Activated gamma-delta T cell (primary cell): Measurements from ENCODE around the gene NEAT1.

ENCODE experiments used
- DNase-seq: peaks from one replicate; lab custom pipeline; 2025; lab: John Stamatoyannopoulos, UW

NEAT1 gene

DNA sequence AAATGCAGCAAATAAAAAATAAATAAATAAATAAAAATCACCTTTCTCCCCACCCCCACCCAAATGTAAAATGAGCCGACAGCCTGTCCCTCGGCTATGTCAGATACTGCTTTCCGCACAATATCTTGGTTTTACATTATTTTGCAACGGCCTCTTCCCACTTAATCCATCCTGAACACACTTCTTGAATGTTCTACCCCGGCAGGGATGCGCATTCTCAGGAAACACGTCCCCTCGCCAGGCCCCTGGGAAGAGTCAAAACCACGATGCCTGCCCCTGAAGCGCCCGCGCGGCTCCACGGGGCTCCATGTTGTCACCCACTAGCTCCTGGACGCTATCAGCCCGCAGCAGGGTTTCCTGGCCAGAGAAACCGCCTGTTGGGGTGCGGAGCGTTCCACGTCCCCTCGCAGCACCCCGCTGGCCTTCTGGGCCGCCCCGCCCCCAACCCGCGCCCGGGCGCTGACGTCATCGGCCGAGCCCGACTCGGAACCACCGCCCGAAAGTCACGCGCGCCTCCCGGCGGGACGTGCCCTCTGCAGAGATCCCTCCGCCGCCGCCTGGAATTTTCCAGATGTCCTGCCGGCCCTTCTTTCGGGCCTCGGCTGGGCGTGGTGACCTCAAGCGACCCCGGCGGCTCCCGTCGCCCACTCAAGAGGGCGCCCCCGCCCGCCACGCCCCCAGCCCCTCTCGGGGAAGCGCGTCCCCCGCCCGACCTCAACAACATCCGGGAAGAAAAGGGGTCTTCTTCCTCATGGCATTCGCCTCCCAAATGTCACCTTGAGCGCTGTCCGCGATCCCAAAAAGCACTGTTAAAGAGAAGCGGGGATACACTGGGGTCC lies 585 bp upstream of the NEAT1 start:
- peak; percentile 90 for DNase-seq

DNA sequence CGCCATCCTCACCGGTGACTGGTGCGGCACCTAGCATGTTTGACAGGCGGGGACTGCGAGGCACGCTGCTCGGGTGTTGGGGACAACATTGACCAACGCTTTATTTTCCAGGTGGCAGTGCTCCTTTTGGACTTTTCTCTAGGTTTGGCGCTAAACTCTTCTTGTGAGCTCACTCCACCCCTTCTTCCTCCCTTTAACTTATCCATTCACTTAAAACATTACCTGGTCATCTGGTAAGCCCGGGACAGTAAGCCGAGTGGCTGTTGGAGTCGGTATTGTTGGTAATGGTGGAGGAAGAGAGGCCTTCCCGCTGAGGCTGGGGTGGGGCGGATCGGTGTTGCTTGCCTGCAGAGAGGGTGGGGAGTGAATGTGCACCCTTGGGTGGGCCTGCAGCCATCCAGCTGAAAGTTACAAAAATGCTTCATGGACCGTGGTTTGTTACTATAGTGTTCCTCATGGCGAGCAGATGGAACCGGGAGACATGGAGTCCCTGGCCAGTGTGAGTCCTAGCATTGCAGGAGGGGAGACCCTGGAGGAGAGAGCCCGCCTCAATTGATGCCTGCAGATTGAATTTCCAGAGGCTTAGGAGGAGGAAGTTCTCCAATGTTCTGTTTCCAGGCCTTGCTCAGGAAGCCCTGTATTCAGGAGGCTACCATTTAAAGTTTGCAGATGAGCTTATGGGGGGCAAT lies 1.1 kb downstream of the NEAT1 start:
- DNase-seq, result no peak

DNA sequence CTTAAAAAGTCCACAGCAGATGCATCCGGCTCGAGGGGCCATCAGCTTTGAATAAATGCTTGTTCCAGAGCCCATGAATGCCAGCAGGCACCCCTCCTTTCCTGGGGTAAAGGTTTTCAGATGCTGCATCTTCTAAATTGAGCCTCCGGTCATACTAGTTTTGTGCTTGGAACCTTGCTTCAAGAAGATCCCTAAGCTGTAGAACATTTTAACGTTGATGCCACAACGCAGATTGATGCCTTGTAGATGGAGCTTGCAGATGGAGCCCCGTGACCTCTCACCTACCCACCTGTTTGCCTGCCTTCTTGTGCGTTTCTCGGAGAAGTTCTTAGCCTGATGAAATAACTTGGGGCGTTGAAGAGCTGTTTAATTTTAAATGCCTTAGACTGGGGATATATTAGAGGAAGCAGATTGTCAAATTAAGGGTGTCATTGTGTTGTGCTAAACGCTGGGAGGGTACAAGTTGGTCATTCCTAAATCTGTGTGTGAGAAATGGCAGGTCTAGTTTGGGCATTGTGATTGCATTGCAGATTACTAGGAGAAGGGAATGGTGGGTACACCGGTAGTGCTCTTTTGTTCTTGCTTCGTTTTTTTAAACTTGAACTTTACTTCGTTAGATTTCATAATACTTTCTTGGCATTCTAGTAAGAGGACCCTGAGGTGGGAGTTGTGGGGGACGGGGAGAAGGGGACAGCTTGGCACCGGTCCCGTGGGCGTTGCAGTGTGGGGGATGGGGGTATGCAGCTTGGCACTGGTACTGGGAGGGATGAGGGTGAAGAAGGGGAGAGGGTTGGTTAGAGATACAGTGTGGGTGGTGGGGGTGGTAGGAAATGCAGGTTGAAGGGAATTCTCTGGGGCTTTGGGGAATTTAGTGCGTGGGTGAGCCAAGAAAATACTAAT lies 1.9 kb downstream of the NEAT1 start:
- no peak for DNase-seq

DNA sequence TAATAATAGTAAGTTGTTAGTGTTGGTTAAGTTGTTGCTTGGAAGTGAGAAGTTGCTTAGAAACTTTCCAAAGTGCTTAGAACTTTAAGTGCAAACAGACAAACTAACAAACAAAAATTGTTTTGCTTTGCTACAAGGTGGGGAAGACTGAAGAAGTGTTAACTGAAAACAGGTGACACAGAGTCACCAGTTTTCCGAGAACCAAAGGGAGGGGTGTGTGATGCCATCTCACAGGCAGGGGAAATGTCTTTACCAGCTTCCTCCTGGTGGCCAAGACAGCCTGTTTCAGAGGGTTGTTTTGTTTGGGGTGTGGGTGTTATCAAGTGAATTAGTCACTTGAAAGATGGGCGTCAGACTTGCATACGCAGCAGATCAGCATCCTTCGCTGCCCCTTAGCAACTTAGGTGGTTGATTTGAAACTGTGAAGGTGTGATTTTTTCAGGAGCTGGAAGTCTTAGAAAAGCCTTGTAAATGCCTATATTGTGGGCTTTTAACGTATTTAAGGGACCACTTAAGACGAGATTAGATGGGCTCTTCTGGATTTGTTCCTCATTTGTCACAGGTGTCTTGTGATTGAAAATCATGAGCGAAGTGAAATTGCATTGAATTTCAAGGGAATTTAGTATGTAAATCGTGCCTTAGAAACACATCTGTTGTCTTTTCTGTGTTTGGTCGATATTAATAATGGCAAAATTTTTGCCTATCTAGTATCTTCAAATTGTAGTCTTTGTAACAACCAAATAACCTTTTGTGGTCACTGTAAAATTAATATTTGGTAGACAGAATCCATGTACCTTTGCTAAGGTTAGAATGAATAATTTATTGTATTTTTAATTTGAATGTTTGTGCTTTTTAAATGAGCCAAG lies 2.7 kb downstream of the NEAT1 start:
- DNase-seq, result no peak

DNA sequence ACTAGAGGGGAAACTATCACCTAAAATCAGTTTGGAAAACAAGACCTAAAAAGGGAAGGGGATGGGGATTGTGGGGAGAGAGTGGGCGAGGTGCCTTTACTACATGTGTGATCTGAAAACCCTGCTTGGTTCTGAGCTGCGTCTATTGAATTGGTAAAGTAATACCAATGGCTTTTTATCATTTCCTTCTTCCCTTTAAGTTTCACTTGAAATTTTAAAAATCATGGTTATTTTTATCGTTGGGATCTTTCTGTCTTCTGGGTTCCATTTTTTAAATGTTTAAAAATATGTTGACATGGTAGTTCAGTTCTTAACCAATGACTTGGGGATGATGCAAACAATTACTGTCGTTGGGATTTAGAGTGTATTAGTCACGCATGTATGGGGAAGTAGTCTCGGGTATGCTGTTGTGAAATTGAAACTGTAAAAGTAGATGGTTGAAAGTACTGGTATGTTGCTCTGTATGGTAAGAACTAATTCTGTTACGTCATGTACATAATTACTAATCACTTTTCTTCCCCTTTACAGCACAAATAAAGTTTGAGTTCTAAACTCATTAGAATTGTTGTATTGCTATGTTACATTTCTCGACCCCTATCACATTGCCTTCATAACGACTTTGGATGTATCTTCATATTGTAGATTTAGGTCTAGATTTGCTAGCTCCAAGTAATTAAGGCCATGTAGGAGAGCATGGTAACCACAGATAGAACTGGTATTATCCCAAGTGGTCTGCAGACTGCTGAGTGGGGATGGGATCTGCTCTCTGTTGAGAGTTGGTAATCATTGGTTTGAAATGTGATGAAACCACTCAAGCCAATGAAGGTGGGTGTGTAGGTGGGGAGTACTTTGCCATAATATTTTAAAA lies 3.6 kb downstream of the NEAT1 start:
- DNase-seq, result no peak

DNA sequence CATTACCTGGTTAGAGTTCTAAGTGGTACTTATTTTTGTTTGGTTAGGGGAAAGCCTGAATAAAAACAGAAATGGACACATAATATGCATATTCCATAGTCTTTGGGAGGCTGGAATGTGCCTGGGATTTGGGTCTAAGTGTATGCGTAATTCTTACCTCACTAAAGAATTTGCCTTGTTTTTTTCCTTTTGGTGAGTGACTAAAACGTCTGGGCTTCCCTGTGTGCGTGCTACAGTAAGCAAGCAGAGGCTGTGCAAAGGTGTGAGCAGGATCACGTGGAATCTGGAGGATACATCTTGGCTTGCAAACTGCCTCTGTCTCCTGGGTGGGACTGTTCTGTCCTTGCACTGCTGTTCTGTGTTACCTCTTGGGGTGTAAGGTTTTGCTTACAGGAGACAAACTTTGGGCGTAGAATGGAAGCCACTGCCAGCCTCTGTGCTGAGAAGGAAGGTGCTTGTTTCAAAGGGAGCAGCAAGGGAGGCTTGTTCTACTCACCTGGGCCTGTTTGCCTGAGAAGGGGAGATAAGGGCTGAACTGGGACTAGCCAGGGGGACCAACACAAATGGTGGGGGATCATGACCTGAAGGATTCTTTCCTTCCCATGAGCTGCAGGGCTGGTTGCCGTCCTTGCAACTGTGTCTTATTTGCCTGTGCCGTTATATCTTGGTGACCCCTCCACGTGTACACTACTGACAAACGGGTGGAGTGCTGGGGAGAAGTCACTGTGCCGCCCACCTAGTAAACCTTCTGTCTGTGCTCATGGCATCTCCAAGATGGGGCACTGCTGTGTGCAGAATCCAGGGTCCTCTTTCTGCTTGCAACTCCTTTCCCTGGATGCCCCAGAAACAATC lies 4.5 kb downstream of the NEAT1 start:
- DNase-seq, result no peak

DNA sequence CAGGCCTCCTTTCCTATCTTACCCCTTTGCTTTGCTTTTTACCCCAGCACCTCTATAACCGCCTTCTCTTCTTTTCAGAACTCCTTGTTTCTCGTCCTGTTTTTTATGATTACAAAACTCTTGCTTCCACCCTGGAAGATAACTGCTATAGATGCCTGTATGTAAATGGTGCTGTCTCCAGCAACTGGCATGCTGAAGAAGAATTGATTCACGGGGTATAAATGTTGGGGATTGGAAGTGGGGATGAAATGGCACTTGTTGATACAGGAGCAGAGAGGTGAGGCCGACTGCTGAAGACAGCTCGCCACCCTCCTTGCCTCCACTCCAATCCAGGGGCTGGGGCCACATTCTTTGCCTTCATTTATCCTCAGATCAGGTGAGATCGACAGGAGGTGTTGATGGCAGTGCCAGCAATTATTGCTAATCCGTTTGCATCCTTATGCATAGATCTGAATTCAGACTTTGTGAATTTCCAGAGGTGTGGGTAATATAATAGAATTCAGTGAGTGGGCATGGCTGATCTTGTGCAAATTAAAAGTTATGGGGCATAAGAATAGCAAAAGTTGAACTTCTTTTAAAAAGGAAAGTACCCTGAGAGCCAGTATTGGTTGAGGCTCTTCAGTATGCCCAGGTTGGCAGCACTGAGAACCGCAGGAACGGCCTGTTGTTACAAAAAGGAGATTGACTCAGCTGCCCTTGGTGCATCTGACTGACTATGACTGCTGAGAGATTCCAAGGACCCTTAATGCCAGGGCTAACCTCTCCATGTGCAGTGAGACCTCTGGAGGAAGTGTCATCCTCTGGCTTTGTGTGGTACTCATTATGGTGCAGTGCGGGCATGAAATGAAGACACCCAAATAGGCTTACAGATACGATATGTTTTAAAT lies 5.3 kb downstream of the NEAT1 start:
- no peak for DNase-seq

DNA sequence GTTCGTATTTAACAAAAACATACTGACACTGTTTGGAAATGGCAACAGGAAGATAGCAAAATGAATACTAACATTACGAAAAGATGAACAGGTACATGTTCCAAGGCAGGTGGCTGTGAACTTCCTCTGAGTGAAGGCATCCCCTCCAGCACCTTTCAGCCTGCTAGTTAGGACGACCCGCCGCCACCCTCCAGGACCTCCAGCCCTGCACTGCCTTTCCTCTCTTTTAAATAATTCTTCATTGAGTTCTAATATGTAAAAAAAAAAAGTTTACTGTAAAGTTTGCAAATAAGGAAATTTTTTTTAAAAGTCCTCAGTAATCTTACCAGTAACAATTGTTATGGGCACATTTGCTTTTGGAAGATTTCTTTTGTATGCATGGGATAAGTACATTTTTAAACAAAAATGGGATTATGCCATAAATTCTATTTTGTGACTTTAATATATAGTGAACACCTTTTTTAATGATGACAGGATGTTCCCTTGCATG lies 6.0 kb downstream of the NEAT1 start:
- no peak for DNase-seq

DNA sequence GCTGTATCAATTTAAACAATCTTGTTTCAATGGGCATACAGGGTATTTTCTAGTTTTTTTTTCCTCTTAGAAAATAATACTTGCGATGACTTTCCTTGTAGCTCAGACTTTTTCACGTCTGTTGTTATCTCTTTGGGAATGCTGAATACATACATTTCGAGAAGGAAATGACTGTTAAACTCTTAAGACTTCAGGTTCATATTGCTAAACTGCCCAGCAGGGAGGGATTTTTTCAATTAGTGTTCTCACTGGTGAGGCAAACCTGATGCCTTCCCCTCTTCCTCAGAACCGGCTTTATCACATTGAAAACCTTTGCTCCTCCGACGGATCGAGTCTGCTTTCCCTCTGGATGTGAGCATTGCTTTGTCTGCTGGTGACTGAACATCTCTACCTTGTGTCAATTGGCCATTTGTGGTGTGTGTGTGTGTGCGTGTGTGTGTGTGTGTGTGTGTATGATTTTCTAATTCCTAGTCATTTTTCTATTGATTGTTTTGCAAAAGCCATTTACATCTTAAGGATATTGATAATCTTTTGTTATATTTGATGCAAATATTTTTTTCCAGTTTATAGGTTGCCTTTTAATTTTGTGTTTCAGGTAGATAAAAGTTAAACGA lies 6.6 kb downstream of the NEAT1 start:
- DNase-seq, result no peak

DNA sequence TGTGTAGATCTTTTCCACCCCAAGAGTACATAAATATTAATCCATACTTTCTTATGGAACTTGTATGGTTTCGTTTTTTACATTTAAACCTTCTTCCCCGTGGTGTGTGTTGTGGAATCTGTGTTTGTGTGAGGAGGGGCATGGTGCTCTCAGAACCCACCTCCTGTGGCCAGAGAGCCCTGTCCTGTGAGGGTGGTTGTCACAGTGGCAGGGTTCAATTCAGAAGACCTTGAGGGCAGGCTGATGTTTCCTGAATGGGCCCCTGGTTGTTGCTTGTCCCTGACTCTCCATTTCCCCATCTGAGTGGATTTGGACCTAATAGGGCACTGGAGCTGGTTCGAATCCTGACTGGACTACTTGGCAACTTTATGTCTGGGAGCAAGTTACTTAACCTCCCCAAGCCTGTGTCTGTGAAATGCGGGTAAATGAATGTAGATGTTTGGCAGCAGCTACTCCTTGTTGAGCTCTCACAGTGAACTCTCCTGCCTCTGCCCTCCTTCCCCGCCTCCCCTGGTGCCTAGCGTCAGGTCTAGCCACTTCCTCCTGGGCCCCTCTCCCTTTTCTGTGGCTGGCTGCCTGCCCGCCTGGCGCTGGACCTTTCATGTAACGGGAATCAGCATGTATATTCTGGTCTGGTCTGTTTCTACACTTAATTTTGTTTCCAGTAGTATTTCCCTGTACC lies 7.3 kb downstream of the NEAT1 start:
- DNase-seq, result no peak

DNA sequence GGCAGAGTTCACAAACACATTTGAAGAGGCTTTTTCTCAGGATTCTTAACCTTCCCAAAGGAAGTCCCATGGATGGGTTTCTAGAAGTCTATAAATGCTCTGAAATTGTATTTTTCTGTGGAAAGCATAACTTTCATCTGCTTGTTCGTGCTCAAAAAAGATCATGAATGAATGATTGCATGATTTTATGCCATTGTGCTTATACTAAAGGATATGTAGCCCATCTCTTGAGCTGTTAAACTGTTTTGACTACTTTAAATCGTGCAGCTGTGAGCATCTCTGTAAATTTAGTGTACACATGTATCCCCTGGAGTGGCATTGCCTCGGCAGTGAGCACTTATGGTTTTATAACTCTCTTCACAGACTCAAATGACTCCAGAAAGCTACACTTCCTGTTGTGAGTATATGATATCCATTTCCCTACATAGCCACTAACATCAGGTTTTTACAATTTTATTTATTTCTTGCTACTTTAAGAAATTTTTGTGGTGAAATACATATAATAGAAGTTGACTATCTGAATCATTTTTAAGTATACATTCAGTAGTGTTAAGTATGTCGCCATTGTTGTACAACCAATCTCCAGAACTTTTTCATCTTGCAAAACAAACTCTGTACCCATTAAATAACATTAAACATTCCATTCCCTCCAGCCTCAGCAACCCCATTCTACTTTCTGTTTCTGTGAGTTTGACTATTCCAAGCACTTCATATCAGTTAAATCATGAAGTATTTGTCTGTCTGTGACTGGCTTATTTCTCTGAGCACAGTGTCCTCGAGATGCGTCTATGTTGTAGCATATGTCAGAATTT lies 8.0 kb downstream of the NEAT1 start:
- DNase-seq, result no peak

DNA sequence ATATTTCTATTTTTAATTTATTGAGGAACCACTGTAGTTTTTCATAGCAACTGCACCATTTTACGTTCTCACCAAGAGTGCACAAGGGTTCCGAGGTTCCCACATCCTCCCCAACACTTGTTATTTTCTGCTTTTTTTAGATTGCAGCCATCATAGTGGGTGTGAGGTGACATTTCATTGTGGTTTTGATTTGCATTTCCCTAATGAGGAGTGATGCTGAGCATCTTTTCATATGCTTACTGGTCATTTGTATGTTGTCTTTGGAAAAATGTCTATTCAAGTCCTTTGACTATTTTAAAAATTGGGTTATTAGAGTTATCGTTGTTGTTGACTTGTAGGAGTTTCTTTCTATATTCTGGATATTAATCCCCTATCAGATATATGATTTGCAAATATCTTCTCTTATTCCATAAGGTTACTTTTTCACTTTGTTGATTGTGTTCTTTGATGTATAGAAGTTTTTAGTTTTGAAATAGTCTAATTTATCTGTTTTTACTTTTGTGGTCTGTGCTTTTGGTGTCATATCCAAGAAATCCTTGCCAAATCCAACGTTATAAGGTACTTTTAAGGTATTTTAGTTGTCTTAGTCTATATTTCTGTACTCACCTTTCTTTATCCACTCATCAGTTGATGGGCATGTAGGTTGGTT lies 9.0 kb downstream of the NEAT1 start:
- DNase-seq, result no peak

DNA sequence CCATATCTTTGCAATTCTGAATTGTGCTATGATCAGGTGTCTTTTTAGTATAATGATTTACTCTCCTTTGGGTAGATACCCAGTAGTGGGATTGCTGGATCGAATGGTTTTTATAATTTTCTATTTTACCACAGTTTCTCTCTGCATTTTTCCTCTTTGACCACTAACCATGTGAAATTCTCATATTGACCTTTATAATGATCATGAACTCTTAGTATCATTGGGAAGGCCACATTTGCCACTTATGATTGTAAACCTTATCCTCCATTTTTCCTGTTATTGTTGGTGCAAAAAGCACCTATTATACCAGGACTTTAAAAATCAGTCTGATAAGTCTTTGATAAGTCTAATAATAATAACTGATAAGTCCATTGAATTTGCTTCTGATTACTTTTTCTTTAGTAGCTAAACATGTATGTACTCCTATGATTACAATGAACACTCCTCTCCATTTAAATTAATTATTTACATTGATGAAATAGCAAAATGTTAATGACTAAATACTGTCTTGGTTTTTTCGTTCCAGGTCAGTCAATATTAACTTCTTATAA lies 9.6 kb downstream of the NEAT1 start:
- no peak for DNase-seq

DNA sequence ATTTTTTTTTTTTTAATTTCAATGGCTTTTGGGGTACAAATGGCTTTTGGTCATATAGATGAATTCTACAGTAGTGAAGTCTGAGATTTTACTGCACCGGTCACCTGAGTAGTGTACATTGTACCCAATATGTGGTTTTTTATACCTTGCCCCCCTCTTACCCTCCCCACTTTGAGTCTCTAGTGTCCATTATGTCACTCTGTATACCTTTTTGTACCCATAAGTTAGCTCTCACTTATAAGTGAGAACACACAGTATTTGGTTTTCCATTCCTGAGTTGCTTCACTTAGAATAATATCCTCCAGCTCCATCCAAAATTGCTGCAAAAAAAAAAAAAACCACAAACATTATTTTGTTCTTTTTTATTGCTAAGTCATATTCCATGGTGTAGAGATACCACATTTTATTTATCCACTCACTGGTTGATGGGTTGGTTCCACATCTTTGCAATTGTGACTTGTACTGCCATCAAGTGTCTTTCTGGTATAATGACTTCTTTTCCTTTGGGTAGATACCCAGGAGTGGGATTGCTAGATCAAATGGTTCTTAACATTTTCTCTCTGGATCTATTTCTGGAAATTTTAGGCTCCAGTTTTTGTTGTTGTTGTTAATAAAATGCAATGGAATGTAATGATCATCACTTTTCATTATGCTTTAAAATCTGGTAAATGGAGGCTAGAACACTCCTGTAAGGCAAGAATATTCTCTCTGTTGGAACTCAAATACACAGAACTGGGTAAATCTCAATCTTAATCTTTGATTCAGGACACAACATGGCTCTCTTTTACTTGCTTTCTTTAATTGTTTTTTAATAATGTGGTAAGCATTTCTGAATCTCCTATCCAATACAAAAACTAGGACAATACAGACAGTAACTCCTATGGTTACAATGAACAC lies 10.3 kb downstream of the NEAT1 start:
- DNase-seq, result no peak

DNA sequence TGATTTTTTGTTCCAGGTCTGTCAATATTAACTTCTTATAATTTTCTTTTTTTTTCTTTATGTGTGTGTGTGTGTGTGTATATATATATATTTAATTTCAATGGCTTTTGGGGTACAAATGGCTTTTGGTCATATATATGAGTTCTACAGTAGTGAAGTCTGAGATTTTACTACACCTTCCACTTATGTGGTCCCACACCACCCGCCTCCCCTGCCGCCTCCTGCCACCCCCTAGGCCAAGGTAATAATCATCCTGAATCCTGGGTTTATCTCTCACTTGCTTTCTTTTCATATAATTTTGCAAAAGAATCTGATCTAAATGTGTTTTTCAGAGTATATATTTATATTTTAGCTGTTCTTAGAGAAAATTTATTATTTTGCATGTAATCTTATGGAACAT lies 11.1 kb downstream of the NEAT1 start:
- no peak for DNase-seq
